Mesendoderm (in vitro differentiated cells): Measurements from ENCODE around the gene TIA1. TPM values are rescaled to one million over a fixed set of nuclear protein-coding genes. Genes with fewer than 3 reads are reported as not detected.
"Not testable (repeated sequence)": the region's sequence is repeated elsewhere in the genome, so short reads cannot be mapped to it uniquely, and the experiment has no call there.

ENCODE experiments used
- DNase-seq: peaks from one replicate; pipeline ENCODE4 v3.0.0; 2013
- H2AK5ac ChIP-seq: 2 replicates; pipeline ENCODE4 v1.6.1; 2013; ENCODE audit warnings: low read length, inconsistent platforms
- H2BK120ac ChIP-seq: 2 replicates; pipeline ENCODE4 v1.6.1; 2013; ENCODE audit warnings: low read depth, mild to moderate bottlenecking, low read length, moderate library complexity, mixed read lengths
- H2BK15ac ChIP-seq: replicated peaks from 2 replicates; pipeline ENCODE4 v1.6.1; 2013; ENCODE audit warnings: low read depth, mild to moderate bottlenecking, moderate library complexity
- H2BK5ac ChIP-seq: 2 replicates; pipeline ENCODE4 v1.6.1; 2013; ENCODE audit warnings: low read length, inconsistent platforms
- H3K18ac ChIP-seq: 2 replicates; pipeline ENCODE4 v1.6.1; 2013; ENCODE audit warnings: mild to moderate bottlenecking, low read length, mixed read lengths
- H3K23ac ChIP-seq: one replicate; pipeline ENCODE4 v1.6.1; 2013; ENCODE audit warnings: low read length
- H3K27ac ChIP-seq: 2 replicates; pipeline ENCODE4 v1.5.1; 2013; ENCODE audit warnings: low read depth, mild to moderate bottlenecking, inconsistent platforms, low read length, moderate library complexity
- H3K27me3 ChIP-seq: 2 replicates; pipeline ENCODE4 v1.6.1; 2013; ENCODE audit warnings: low read length, control low read depth, mild to moderate bottlenecking, inconsistent platforms; ENCODE audit not compliant: insufficient read depth, poor library complexity
- H3K36me3 ChIP-seq: 2 replicates; pipeline ENCODE4 v1.6.1; 2013; ENCODE audit warnings: low read length, inconsistent platforms; ENCODE audit not compliant: control insufficient read depth, insufficient read depth
- H3K4ac ChIP-seq: one replicate; pipeline ENCODE4 v1.6.1; 2013; ENCODE audit warnings: low read depth, mild to moderate bottlenecking, low read length, moderate library complexity
- H3K4me1 ChIP-seq: 2 replicates; pipeline ENCODE4 v1.6.1; 2013; ENCODE audit warnings: low read depth, low read length, inconsistent platforms; ENCODE audit not compliant: control insufficient read depth
- H3K4me2 ChIP-seq: 2 replicates; pipeline ENCODE4 v1.6.1; 2013; ENCODE audit warnings: low read length
- H3K4me3 ChIP-seq: 2 replicates; pipeline ENCODE4 v1.5.1; 2013; ENCODE audit warnings: mild to moderate bottlenecking, low read length
- H3K56ac ChIP-seq: one replicate; pipeline ENCODE4 v1.6.1; 2013; ENCODE audit warnings: low read length
- H3K79me1 ChIP-seq: 2 replicates; pipeline ENCODE4 v1.6.1; 2013; ENCODE audit warnings: low read length, inconsistent platforms
- H3K79me2 ChIP-seq: 2 replicates; pipeline ENCODE4 v1.6.1; 2013; ENCODE audit warnings: mild to moderate bottlenecking, low read length; ENCODE audit not compliant: control insufficient read depth, insufficient read depth
- H3K9ac ChIP-seq: 2 replicates; pipeline ENCODE4 v1.6.1; 2013; ENCODE audit warnings: low read length, inconsistent platforms
- H4K5ac ChIP-seq: one replicate; pipeline ENCODE4 v1.6.1; 2013; ENCODE audit warnings: low read length
- H4K8ac ChIP-seq: one replicate; pipeline ENCODE4 v1.6.1; 2013; ENCODE audit warnings: low read depth, mild to moderate bottlenecking, control low read depth, low read length, moderate library complexity
- WGBS: extraction: QIAGEN DNeasy Blood & Tissue Kit; methylation state at CpG from one replicate; pipeline ENCODE4 v1.1.7; 2013; ENCODE audit warnings: low lambda C conversion rate, missing lambda C conversion rate; ENCODE audit not compliant: insufficient coverage; ENCODE audit errors: extremely low coverage; 5-methylcytosine and 5-hydroxymethylcytosine counted together
- small RNA-seq: library from polyadenylated mRNA; stranded (forward); fragments of <200 nt; extraction: miRNeasy Mini kit (QIAGEN cat#:217004); gene quantifications from one replicate; pipeline ENCODE3, GENCODE V24; 2013; ENCODE audit not compliant: insufficient read depth

TIA1 gene

DNA sequence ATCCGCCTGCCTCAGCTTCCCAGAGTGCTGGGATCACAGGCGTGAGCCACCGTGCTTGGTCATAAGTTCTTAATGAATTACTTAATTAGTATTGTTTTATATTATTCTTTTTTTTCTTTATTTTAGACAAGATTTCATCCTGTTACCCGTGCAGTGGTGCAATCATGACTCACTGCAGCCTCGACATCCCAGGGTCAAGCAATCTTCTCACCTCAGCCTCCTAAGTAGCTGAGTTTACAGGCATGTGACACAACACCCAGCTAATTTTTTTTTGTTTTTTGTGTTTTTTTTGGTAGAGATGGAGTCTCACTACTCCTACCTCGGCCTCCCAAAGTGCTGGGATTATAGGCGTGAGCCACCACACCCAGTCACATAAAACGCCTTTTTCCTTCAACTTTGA is 74.9 kb downstream of the TIA1 start:
- no CpG with 5 or more reads among the region's 8 CpGs for WGBS
- Histone ChIP-seq H3K9ac (no peak overlapping the region), H3K56ac (no peak overlapping the region), H3K27ac (no peak overlapping the region), H3K18ac (no peak overlapping the region), H3K4me1 (no peaks in the 10 kb centered on the region), H3K79me1 (no peaks in the 10 kb centered on the region), H3K27me3 (no peaks in the 10 kb centered on the region), H3K23ac (no peak overlapping the region), H3K4me2 (no peak overlapping the region), H2BK120ac (no peak overlapping the region), H3K4ac (no peak overlapping the region), H2AK5ac (no peak overlapping the region), H3K4me3 (no peak overlapping the region), H2BK5ac (no peak overlapping the region), H2BK15ac (no peak overlapping the region), H4K8ac (no peak overlapping the region), H3K36me3 (peaks cover 4% of the 10 kb centered on the region), H4K5ac (no peak overlapping the region), H3K79me2 (no peaks in the 10 kb centered on the region)
- no peak for DNase-seq

DNA sequence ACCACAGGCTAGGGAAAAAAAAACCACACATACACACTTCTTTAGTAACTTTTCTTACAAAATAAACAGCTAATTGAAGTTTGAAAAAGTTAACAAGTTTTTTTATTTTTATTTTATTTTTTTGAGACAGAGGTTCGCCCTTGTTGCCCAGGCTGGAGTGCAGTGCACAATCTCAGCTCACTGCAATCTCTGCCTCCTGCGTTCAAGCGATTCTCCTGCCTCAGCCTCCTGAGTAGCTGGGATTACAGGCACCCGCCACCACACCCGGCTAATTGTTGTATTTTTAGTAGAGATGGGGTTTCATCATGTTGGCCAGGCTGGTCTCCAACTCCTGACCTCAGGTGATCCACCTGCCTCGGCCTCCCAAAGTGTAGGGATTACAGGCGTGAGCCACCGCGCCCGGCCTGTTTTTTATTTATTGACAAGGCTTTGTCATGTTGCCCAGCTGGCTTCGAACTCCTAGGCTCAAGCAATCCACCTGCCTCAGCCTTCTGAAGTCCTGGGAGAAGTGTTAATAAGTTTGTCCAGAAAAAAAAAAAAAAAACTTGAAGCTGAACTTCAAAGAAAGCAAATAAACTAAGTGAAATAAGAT is 78.7 kb downstream of the TIA1 start:
- not testable (repeated sequence) for H3K36me3 ChIP-seq, H2BK15ac ChIP-seq, DNase-seq, H4K8ac ChIP-seq, H3K4me3 ChIP-seq, H2BK120ac ChIP-seq, H3K79me1 ChIP-seq, H3K27me3 ChIP-seq, H2AK5ac ChIP-seq, H3K56ac ChIP-seq, H3K79me2 ChIP-seq, H3K27ac ChIP-seq, H3K23ac ChIP-seq, H3K4me2 ChIP-seq, H3K9ac ChIP-seq, H3K4me1 ChIP-seq, H3K4ac ChIP-seq, H4K5ac ChIP-seq, H3K18ac ChIP-seq, H2BK5ac ChIP-seq
- WGBS = no CpG with 5 or more reads among the region's 11 CpGs

DNA sequence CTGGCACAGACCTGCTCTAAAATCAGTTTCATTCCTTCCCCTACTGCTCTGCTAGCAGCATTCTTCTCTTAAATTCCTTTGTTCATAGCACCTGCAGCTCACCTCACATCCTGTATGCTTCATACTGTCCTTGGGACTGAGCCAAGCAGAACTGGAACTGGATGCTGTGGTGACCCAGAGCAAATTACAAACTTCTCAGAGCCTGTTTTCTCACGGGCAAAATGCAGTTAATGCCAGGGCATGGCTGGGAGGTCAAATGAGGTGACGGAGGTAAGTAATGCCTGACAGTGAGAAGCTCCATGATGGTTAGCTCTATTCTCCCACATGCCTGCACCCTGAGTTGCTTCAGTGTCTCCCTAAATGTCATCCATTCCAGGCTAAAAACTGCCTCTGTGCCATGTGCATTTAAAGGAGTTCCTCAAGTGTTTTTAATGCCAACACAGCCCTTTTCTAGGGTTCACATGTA is 87.3 kb downstream of the TIA1 start:
- Histone ChIP-seq H2BK15ac (no peak overlapping the region), H3K18ac (no peak overlapping the region), H3K27me3 (no peaks in the 10 kb centered on the region), H2BK120ac (no peak overlapping the region), H4K5ac (no peak overlapping the region), H3K27ac (no peak overlapping the region), H2BK5ac (no peak overlapping the region), H3K56ac (no peak overlapping the region), H3K4ac (no peak overlapping the region), H4K8ac (no peak overlapping the region), H3K79me1 (no peaks in the 10 kb centered on the region), H3K4me1 (no peaks in the 10 kb centered on the region), H3K4me2 (no peak overlapping the region), H3K23ac (peak overlapping the region; percentile 45), H2AK5ac (no peak overlapping the region), H3K36me3 (no peaks in the 10 kb centered on the region), H3K4me3 (no peak overlapping the region), H3K79me2 (no peaks in the 10 kb centered on the region), H3K9ac (no peak overlapping the region)
- no peak for DNase-seq
- no CpG with 5 or more reads among the region's 2 CpGs for WGBS

DNA sequence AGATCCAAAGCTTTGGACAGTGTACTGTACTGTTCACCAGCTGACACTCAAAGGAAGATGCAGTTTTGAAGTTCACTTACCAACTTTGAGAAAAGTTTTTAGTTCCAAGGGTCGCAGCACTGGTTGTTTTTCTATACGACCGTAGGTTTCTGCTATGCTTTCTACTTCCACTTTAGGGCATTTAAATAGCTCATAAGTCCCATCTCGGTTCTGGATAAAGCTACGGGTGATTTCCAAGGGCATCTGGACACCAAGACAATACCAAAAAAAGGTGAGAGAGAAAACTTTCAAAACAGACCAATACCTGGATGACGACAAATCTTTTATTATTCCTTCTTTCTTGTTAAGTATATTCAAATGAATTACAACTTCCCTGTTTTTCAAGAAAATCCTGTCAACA is 87.9 kb downstream of the TIA1 start:
- H3K36me3 ChIP-seq = no peaks in the 10 kb centered on the region
- H3K4ac ChIP-seq = no peak overlapping the region

More for the DNA sequence above, 87.9 kb downstream of the TIA1 start:
- no peaks in the 10 kb centered on the region for H3K4me1 ChIP-seq
- H4K8ac ChIP-seq = no peak overlapping the region
- WGBS = no CpG with 5 or more reads among the region's 6 CpGs
- no peak overlapping the region for H2BK120ac ChIP-seq
- no peaks in the 10 kb centered on the region for H3K79me1 ChIP-seq
- H3K9ac ChIP-seq = no peak overlapping the region
- H3K27ac ChIP-seq = no peak overlapping the region
- no peak overlapping the region for H3K4me3 ChIP-seq
- no peak overlapping the region for H2BK5ac ChIP-seq
- no peak overlapping the region for H4K5ac ChIP-seq
- H3K56ac ChIP-seq = no peak overlapping the region
- H3K18ac ChIP-seq = no peak overlapping the region
- H3K27me3 ChIP-seq = no peaks in the 10 kb centered on the region
- no peak overlapping the region for H2BK15ac ChIP-seq
- H2AK5ac ChIP-seq = no peak overlapping the region
- DNase-seq = no peak
- no peak overlapping the region for H3K4me2 ChIP-seq
- H3K79me2 ChIP-seq = no peaks in the 10 kb centered on the region
- H3K23ac ChIP-seq = no peak overlapping the region

Small RNA genes lying within 50 kb of the gene (small RNA-seq; reads per million reads assigned to genes)
- gene AC016700.2 (not detected), gene MIR1285-2 (not detected)
